BE2C (cell line): Measurements from ENCODE around the gene TJP1.
"Not testable (repeated sequence)": the region's sequence is repeated elsewhere in the genome, so short reads cannot be mapped to it uniquely, and the experiment has no call there.

Source experiments
- DNase-seq: peaks from one replicate; pipeline ENCODE4 v3.0.0-alpha.2; 2020
- H3K27me3 ChIP-seq: fragments of 250-450 bp; sonication (Bioruptor Pico); 2 replicates; pipeline ENCODE4 v1.5.1; 2020; ENCODE audit warnings: mild to moderate bottlenecking
- H3K36me3 ChIP-seq: fragments of 250-450 bp; sonication (Bioruptor Pico); 2 replicates; pipeline ENCODE4 v1.5.1; 2020; ENCODE audit warnings: mild to moderate bottlenecking
- H3K4me1 ChIP-seq: fragments of 250-450 bp; sonication (Bioruptor Pico); 2 replicates; pipeline ENCODE4 v1.5.1; 2020
- H3K4me3 ChIP-seq: 2 replicates; pipeline ENCODE4 v1.5.1; 2011; ENCODE audit warnings: low read depth, low read length
- H3K9me3 ChIP-seq: fragments of 250-450 bp; sonication (Bioruptor Pico); 2 replicates; pipeline ENCODE4 v1.5.1; 2020
- TF ChIP-seq, protein P1 (sequence below): IDR thresholded peaks from 2 replicates; pipeline ENCODE4 v1.5.1; 2012; ENCODE audit warnings: mild to moderate bottlenecking, low read depth, low read length

Gene TJP1

GRCh38 chr15:29789871-29790270 is 32.4 kb downstream of the TJP1 start:
- Histone ChIP-seq H3K4me1 (no peaks in the 10 kb centered on the region), H3K27me3 (no peaks in the 10 kb centered on the region), H3K4me3 (no peak overlapping the region), H3K36me3 (no peaks in the 10 kb centered on the region), H3K9me3 (no peaks in the 10 kb centered on the region)
- DNase-seq = no peak
- TF ChIP-seq, protein P1, sequence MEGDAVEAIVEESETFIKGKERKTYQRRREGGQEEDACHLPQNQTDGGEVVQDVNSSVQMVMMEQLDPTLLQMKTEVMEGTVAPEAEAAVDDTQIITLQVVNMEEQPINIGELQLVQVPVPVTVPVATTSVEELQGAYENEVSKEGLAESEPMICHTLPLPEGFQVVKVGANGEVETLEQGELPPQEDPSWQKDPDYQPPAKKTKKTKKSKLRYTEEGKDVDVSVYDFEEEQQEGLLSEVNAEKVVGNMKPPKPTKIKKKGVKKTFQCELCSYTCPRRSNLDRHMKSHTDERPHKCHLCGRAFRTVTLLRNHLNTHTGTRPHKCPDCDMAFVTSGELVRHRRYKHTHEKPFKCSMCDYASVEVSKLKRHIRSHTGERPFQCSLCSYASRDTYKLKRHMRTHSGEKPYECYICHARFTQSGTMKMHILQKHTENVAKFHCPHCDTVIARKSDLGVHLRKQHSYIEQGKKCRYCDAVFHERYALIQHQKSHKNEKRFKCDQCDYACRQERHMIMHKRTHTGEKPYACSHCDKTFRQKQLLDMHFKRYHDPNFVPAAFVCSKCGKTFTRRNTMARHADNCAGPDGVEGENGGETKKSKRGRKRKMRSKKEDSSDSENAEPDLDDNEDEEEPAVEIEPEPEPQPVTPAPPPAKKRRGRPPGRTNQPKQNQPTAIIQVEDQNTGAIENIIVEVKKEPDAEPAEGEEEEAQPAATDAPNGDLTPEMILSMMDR = no peak

- Histone ChIP-seq H3K4me1 (no peaks in the 10 kb centered on the region), H3K4me3 (no peak overlapping the region), H3K9me3 (no peaks in the 10 kb centered on the region), H3K27me3 (no peaks in the 10 kb centered on the region), H3K36me3 (no peaks in the 10 kb centered on the region)
- TF ChIP-seq, protein P1 = no peak
- DNase-seq = no peak
Measured at GRCh38 chr15:29788433-29789034, 33.7 kb downstream of the TJP1 start.

- Histone ChIP-seq H3K9me3 (no peaks in the 10 kb centered on the region), H3K4me3 (no peak overlapping the region), H3K4me1 (no peaks in the 10 kb centered on the region), H3K36me3 (no peaks in the 10 kb centered on the region), H3K27me3 (no peaks in the 10 kb centered on the region)
- DNase-seq = no peak
- TF ChIP-seq, protein P1 = no peak
Measured at GRCh38 chr15:29787767-29788166, 34.5 kb downstream of the TJP1 start.

DNA sequence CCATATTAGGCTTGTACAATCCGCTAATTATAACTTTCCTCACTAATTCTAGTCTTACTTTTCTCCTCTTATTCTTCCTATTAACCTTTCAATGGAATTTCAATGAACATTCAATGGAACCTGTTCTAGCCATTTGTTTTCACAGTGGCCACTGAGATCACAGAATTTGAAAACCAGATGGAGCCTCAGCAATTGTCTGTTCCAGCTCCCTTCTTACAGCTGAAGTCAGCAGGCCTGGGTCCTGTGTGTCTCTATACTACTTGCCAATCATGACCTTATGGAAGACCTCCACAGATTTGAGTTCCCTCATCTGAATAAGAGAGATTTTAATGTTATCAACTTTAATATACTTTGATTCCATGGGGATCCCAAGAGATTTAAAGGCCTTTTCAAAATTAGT is 36.6 kb downstream of the TJP1 start:
- Histone ChIP-seq H3K9me3 (no peaks in the 10 kb centered on the region), H3K36me3 (no peaks in the 10 kb centered on the region), H3K4me3 (no peak overlapping the region), H3K4me1 (no peaks in the 10 kb centered on the region), H3K27me3 (no peaks in the 10 kb centered on the region)
- TF ChIP-seq, protein P1 = no peak
- DNase-seq = no peak

DNA sequence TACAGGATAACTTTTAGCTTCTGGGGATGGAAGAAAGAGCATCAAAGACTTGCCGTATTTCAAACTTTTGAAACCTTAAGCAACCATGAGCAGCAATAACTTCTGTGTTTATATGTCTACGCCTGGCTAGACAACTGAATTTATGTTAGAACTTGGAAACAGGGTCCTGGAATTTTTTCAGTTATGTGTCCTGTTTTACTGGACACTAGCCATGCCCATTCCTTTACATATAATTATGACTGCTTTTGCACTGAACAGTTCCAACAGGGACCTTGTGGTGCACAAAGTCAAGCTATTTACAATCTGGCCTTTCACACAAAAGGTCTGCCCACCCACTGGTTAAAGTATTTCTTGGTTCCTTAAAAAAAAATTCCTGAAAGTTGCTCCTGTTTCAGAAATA is 37.1 kb downstream of the TJP1 start:
- H3K4me1 ChIP-seq = no peaks in the 10 kb centered on the region
- TF ChIP-seq, protein P1 = no peak

GRCh38 chr15:29784413-29784812 is 37.9 kb downstream of the TJP1 start:
- TF ChIP-seq, protein P1 = no peak
- no peak for DNase-seq

More for the DNA sequence above, 37.1 kb downstream of the TJP1 start:
- DNase-seq = no peak
- H3K27me3 ChIP-seq = no peaks in the 10 kb centered on the region
- no peaks in the 10 kb centered on the region for H3K9me3 ChIP-seq
- H3K36me3 ChIP-seq = no peaks in the 10 kb centered on the region
- no peak overlapping the region for H3K4me3 ChIP-seq

DNA sequence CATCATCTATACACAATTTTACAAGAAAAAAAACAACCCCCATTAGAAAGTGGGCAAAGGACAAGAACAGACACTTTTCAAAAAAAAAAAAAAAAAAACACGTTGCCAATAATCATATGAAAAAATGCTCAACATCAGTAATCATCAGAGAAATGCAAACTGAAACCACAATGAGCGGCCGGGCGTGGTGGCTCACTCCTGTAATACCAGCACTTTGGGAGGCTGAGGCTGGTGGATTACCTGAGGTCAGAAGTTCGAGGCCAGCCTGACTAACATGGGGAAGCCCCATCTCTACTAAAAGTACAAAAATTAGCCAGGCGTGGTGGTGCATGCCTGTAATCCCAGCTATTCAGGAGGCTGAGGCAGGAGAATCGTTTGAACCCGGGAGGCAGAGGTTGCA is 39.5 kb downstream of the TJP1 start:
- DNase-seq, H3K9me3 ChIP-seq, H3K27me3 ChIP-seq, H3K4me3 ChIP-seq, H3K36me3 ChIP-seq, H3K4me1 ChIP-seq: not testable (repeated sequence)

More at GRCh38 chr15:29784413-29784812, 37.9 kb downstream of the TJP1 start:
- Histone ChIP-seq H3K4me1 (no peaks in the 10 kb centered on the region), H3K36me3 (no peaks in the 10 kb centered on the region), H3K4me3 (no peak overlapping the region), H3K9me3 (no peaks in the 10 kb centered on the region), H3K27me3 (no peaks in the 10 kb centered on the region)
